GM19043 (cell line): Measurements from ENCODE around the gene TAX1BP1.

Experiments used
- ATAC-seq: cut with Tn5 transposase; IDR thresholded peaks from one replicate; pipeline ENCODE4 v1.9.1; 2021; ENCODE audit warnings: low read depth; ENCODE audit not compliant: unreplicated experiment

Gene TAX1BP1

GRCh38 chr7:27739909-27740448, at the start of gene TAX1BP1:
TAX1BP1 (plus strand) TSS chr7:27740162; CDS start chr7:27748525, 8,363 bp downstream.
- peak; percentile 92 for ATAC-seq

DNA sequence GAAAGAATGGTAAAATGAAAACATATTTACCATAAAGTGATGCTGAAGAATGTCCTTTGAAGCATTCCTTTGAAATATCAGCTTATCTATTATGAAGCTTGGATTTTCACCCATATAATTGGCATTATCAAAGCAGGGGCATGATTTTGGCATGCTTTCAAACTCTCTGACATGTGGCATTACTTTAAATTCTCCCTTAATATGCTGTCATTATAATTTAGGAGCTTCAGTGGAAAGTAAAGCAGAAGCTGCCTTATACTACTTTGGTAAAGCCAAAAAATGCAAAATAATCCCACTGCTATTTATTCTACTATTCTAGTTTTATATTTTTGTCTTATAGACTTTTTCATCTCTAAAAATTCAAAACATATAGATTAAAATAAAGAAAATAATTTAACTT, 49.3 kb upstream of the TAX1BP1 start:
- no peak for ATAC-seq

DNA sequence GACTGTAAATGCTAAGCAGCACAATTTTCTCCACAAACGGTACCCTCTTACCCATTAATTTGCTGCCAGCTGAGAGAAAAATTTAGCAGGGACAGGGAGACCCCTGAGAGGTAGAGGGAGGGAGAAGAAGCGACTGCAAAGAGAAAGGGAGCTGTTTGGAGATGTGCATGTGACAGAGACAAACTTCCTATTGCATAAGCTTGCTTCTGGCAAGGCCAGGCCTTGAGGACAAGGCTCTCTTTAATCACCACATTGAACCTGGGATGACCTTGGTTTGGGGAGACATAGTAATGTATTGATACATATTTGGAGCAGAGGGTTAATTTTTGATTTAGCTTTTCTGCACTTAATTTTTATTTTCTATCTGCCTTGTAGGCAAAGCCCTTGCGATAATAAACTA, 46.2 kb upstream of the TAX1BP1 start:
- no peak for ATAC-seq

DNA sequence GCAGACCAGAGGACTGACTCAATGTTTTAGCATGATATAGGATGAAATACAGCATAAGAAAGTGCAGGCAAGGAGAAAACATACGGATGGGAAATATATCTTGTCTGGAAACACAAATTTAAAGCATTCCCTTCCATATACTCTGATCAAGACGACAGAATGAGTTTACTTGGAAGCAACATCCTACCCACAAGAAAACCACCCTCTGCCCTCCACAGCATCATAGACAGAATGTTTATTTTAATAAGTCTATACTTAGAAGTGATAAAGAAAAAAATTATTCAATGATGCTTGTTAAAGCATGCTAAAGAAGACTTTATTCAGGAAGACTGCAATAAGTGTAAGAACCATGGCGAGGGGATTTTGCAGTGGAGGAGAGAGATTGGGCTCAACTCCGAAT, 44.9 kb upstream of the TAX1BP1 start:
- ATAC-seq = no peak

- ATAC-seq = peak; percentile 92
These were observed 42.0 kb upstream of the TAX1BP1 start for GRCh38 chr7:27697861-27698430.

DNA sequence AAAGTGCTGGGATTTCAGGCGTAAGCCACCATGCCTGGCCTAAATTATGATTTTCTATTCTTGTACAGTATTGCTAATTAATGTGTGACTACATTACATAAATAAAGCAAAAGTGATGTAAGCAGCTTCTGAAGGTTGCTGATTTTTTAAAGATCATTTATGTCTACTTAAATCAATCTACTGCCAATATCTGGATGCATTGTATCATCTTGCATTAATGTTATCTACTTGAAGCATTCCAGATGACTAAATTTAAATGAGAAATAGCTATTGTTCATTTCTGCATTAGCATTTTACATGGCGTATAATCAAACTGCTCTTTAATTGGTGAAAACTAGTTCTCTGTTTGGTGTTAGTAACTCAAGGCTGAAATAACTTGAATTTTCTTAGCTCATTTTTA, 40.2 kb upstream of the TAX1BP1 start:
- ATAC-seq = no peak

GRCh38 chr7:27700501-27700900, 39.5 kb upstream of the TAX1BP1 start:
- no peak for ATAC-seq

DNA sequence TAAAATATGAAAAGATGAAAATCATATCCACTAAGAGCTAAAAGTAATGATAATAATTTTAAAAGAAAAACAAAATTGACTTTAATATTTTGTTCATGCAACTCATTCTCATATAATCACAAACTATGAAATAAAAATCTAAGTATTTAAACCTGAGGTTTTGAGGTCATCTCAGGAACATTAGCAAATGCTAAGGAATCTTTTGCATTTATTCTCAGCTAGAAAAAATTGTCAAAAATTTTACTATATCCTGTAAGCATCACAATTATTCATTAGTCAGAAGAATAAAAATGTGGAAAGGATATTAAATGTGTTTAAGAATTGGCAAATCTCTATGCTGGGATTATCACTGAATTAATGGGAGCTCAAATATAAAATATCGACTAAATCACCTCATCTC, 36.8 kb upstream of the TAX1BP1 start:
- no peak for ATAC-seq

DNA sequence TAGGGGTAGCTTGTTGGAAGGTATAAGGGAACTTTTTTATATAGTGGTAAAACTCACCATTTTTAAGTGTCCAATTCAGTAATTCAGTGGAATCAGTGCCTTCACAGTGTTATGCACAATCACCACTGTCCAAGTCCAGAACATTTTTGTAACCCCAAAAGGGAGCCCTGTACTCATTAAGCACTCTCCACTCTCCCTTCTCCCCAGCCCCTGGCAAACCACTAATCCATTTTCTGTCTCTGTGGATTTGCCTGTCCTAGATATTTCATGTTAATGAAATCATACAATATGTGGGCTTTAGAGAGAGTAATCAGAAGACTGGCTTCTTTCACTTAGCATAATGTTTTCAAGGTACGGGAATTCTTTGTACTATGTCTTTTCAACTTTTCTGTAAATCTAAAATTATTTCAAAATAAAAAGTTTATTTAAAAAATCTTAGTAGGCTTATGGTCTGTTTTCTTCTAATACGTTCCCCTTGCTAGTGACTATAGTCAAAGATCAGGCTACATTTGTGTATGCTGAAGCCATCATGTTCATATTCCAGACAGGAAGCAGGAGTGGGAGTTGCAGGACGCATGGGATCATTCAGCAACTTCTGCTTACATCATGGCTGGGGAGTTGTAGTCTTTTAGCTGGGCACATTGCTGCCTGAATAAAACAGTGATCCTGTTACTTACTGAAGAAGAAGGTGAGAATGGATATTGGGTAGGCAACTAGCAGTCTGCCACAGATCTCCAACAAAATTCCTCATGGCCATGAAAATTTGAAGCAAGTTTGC, 35.4 kb upstream of the TAX1BP1 start:
- ATAC-seq = no peak

GRCh38 chr7:27705200-27705594, 34.8 kb upstream of the TAX1BP1 start:
- no peak for ATAC-seq

- no peak for ATAC-seq
These were observed 31.5 kb upstream of the TAX1BP1 start for GRCh38 chr7:27708485-27708884.

GRCh38 chr7:27709137-27710075, 30.6 kb upstream of the TAX1BP1 start:
- ATAC-seq = no peak

DNA sequence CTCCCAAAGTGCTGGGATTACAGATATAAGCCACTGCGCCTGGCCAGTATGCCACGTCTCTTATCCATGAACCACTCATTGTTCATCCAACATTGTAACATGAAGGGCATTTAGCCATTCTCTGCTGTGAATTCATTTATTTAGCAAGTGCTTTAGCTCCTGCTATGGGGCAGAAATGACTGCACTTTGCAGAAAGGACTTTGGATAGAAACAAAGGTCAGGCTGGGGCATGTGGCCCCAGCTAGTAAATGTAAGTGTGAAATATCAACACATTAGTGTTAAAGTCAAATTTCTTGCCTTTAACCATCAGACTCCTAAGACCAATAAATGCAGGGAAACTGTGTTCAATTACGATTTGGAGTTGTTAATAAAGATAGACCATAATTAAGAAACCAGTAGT, 27.7 kb upstream of the TAX1BP1 start:
- no peak for ATAC-seq

- no peak for ATAC-seq
These were observed 25.0 kb upstream of the TAX1BP1 start for GRCh38 chr7:27714831-27715444.

GRCh38 chr7:27723085-27723484, 16.9 kb upstream of the TAX1BP1 start:
- no peak for ATAC-seq

GRCh38 chr7:27727058-27727457, 12.9 kb upstream of the TAX1BP1 start:
- ATAC-seq = no peak

- no peak for ATAC-seq
These were observed 9.8 kb upstream of the TAX1BP1 start for GRCh38 chr7:27730112-27730511.

GRCh38 chr7:27734583-27734982, 5.4 kb upstream of the TAX1BP1 start:
- no peak for ATAC-seq

DNA sequence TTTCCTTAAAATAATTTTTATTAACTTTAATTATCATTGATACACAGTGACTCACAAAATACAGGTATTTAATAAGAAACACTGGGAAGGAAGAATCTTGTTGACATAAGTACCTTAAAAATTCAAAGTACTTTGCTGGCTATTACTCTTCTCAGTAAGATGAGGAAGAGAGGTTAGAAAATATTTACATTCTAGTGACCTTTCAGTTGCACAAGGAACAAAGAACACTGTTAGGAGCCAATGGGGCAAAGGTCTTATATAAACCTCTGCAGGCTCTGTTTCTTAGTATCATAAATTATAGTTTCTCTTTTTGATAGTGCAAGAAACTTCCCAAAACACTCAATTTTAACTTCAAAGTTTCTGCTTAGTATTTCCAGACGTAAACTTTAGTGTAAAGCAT, 4.8 kb upstream of the TAX1BP1 start:
- no peak for ATAC-seq

DNA sequence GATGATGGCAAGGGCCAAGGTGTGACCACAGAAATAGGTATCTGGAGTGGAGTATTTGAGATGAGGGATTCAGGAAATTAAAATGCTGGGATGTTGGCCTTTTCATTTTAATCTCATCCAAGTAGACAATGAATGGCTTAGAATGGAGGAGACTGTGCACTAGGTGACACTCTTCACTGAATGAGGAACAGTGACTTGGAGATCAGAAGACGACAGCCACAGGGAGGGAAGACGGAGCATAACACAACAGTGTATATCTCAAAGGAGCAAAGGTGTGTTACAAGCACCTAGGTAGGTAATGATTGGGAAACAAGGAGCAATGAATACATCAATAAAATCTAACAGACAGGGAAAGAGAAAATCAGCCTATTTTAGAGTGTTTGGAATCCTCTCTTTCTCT, 4.1 kb upstream of the TAX1BP1 start:
- ATAC-seq = no peak

GRCh38 chr7:27737178-27737577, 2.8 kb upstream of the TAX1BP1 start:
- no peak for ATAC-seq
